HG03442 (cell line): ENCODE data around the gene UTRN.

ENCODE experiments used
- ATAC-seq: cut with Tn5 transposase; IDR thresholded peaks from one replicate; pipeline ENCODE4 v1.9.1; 2021; ENCODE audit warnings: mild to moderate bottlenecking, moderate library complexity; ENCODE audit not compliant: unreplicated experiment

Gene UTRN

GRCh38 chr6:144279484-144280150 is 5.5 kb upstream of the UTRN start:
- no peak for ATAC-seq

- ATAC-seq: no peak
Measured at GRCh38 chr6:144283646-144284477, 1.3 kb upstream of the UTRN start.

GRCh38 chr6:144284478-144284782 is 705 bp upstream of the UTRN start:
- ATAC-seq: no peak

DNA sequence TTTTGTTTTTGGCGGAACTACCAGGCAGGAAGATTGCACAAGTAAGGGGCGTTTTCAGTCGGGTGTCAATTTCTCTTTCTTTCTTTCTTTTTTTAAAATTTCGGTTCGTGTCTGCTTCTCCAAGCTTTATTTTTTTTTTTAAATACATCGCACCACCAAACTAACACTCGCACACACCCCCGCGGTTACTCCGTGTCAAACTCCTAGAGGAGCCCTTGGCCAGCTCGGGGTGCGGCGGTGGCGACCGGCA is 338 bp downstream of the UTRN start:
- peak; percentile 8 for ATAC-seq

- ATAC-seq: peak; percentile 36
Measured at GRCh38 chr6:144285798-144286502, 815 bp downstream of the UTRN start.

- no peak for ATAC-seq
Measured at GRCh38 chr6:144286503-144287393, 1.6 kb downstream of the UTRN start.

- no peak for ATAC-seq
Measured at GRCh38 chr6:144289006-144289405, 3.9 kb downstream of the UTRN start.

DNA sequence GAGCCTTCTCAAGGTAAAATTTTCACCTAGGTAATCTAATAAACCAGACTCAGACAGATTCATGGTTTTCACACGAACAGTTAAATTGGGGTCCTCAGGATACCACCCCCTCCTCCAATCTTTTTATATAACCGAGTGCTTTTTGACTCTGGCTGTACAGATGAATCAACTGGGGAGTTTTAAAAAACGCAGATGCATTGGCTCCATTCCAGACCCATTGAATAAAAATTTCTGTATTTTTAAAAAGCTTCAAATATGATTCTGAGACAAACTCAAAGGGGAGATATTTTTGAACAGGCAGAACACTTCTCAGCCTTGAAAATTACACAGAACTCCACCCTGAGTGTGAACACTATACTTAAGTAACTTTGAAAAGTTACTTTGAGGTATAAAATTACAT is 7.2 kb downstream of the UTRN start:
- no peak for ATAC-seq

DNA sequence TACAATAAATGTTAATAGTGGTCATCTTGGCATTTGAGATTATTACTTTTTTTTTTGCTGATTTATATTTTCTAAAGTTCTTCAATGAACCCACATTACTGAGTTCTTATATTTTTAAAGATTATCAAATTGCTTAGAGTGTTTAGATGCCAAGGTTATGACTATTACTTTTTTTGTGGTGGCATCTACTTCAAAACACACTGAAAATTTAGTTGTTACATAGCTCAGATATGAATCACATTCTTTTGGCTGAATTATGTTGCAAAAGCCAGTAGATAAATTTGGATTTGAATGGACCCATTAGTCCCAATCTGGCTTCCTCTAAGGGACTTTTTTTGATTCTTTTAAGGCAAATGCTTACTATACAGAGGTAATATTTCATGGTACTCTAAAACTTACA is 8.9 kb downstream of the UTRN start:
- ATAC-seq: no peak

GRCh38 chr6:144295211-144295610 is 10.1 kb downstream of the UTRN start:
- no peak for ATAC-seq

GRCh38 chr6:144295981-144296767 is 11.0 kb downstream of the UTRN start:
- no peak for ATAC-seq

- no peak for ATAC-seq
Measured at GRCh38 chr6:144296973-144297372, 11.8 kb downstream of the UTRN start.

DNA sequence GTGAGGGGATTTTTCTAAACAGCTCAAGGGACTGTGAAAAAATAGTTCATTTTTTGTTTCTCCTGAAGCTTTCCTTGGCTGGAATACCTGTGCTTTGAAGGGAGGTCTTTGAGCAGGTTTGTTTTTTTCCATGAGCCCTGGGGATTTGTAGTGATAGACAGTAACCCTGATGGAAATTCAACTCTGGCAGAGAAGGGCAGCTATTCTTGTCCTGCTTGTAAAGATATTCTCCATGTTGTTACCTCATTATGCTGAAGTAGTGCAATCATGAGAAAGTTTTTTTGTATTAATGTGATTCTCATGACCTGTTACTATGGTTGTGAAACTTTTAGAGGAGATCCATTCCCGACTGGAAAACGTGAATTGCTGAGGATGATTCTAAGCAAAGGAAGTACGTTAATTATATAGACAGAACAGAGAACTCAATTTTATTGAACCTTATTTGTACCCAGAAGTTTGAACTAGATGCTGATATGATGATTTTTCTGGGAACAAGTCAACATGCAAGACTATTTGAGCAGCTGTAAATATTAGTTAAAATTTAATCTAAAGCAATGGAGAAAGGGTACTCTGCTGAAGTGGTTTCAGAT is 12.5 kb downstream of the UTRN start:
- ATAC-seq: no peak

- ATAC-seq: no peak
Measured at GRCh38 chr6:144298194-144298593, 13.1 kb downstream of the UTRN start.

DNA sequence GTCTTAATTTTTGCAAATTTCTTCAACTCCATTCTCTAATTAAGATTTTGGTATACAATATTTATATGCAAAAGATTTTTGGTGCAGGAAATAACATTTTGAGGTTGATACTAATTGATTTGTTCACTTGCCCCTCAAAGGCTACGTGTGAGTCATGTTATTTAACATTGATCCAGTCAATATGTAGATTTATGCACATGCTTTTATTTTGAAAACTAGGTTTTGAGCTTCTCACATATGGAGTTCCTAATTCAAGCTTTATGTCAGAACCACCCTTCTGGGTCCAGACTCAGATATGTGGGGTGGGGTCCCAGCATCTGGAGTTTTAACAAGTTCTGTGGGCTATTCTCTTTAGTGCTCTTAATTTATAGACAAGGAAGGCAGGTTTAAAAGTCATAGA is 13.8 kb downstream of the UTRN start:
- no peak for ATAC-seq

DNA sequence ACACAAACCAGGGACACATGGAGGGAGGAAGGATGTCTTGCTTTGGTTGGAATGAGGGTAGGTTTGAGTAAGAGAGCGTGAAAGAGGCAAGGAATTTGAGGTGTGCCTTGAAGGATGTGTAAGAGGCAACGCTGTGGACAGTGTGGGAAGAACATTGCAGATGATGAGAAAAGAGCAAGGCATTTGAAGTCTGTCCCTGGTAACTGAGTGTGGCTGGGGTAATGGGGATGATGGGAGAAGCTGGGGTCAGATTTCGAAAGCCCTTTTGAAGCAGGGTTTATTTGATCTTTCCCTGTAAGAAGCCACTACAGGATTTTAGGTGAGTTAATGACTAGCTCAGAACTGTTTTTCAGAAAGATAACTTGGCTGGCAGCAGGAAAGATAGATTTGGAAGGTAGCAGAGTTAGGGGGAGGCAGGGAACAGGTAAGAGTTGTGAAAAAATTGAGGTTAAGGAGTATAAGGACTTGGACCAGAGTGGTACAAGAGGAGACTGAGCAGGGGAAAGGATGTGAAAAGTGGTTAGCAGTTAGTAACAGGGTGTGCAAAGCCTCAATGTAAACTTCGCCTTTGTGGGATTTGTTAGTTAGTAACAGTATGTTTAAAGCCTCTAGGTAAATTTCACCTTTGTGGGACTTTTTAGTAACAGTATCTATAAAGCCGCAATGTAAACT is 17.7 kb downstream of the UTRN start:
- no peak for ATAC-seq

GRCh38 chr6:144304223-144304848 is 19.2 kb downstream of the UTRN start:
- no peak for ATAC-seq

DNA sequence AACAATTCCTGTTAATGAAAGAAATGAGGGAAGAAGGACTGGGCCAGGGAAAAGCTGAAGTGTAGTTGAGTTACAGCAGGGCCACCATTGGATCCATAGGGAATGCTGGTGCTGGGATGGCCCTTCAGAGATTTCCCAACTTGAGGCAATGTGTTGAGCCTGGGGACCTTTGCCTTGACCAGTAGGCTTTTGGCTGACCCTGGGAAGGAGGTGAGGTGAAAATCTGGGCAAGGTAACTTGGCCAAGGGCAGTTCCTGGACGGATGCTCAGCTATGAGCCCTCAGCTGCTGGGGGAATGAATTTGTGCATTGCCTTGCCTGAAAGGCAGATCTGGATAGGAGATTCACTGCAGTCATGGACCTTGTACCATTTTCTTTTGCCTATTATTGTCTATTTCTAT is 20.4 kb downstream of the UTRN start:
- peak; percentile 8 for ATAC-seq

GRCh38 chr6:144305985-144306384 is 20.9 kb downstream of the UTRN start:
- peak; percentile 87 for ATAC-seq
